ENCODE measurements around the gene GLT1D1.

GLT1D1 gene

GRCh38 chr12:128966203-128966810 lies 113.0 kb downstream of the GLT1D1 start:
- DNase-seq (ENCODE audit: low spot score) = no peak

DNA sequence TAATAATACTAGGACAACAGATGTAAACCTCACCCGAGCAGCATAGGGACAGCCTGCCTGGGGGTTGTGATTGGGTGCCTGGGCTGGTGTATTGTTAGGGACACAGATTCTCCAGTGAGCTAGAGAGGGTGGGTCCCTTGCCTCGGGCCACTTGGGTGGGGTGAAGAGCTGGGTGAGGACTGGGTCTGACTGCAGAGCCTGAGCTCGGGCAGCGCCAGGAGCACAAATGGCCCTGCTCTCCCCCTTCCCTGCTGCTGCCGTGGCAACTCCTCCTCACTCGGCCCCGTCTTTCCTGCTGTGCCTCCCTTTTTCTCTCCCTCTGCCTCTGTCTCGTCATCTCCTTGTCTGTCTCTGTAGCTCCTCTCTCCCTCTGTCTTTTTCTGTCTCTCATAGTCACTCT lies 115.4 kb downstream of the GLT1D1 start:
- no peak for DNase-seq (ENCODE audit: low spot score)

DNA sequence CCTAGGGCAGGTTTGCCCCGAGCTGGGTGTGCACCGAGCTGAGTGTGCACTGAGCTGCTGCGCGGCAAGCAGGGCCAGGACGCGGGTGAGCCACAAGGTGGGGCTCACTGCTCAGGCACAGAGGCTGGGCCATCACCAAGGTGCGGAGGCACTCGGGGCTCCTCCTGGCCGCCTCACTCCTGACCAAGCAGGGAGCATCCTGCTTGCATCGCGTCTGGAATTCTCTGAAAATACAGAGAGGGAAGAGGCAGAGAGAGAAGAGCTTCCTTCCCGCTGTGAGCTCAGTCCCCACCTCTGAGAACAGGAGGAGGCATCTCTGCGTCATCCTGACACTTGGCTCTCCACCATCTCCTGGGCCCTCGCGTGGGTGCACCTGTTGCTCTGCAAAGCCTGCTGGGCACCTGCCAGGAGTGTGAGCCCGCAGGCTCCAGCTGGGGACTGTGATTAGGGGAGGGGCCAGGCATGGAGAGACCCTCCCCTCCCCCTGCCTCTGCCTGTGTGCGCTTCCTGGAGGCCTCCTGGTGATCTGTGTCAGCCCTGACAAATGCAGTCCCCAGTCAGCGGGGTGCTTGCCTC lies 116.3 kb downstream of the GLT1D1 start:
- peak; percentile 11 for DNase-seq (ENCODE audit: low spot score)

GRCh38 chr12:128970110-128970509 lies 116.8 kb downstream of the GLT1D1 start:
- DNase-seq (ENCODE audit: low spot score) = no peak

DNA sequence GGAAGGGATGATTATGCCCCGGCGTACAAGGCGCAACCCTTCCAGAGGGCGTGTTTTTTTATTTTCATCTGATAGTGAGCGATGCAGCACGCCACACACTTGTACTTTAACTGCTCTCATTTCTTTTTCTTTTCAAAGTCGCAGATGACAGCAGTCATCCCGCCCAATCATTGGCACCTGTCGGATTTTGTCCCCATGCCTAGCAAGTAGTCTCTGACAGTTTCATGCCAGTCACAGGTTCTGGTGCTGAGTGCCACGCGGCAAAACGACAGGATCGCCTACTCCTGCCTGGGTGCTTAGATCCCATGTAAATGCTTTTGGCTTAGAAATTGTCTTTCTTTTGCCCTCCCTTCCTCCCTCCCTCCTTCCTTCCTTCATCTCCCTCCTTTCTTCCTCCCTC lies 117.7 kb downstream of the GLT1D1 start:
- DNase-seq (ENCODE audit: low spot score) = no peak

- DNase-seq (ENCODE audit: low spot score) = no peak
These were observed 118.5 kb downstream of the GLT1D1 start for GRCh38 chr12:128971802-128972201.

GRCh38 chr12:128973883-128974681 lies 120.8 kb downstream of the GLT1D1 start:
- DNase-seq (ENCODE audit: low spot score) = no peak

GRCh38 chr12:128974881-128975280 lies 121.6 kb downstream of the GLT1D1 start:
- no peak for DNase-seq (ENCODE audit: low spot score)

- peak; percentile 9 for DNase-seq (ENCODE audit: low spot score)
These were observed 123.0 kb downstream of the GLT1D1 start for GRCh38 chr12:128976120-128976738.

DNA sequence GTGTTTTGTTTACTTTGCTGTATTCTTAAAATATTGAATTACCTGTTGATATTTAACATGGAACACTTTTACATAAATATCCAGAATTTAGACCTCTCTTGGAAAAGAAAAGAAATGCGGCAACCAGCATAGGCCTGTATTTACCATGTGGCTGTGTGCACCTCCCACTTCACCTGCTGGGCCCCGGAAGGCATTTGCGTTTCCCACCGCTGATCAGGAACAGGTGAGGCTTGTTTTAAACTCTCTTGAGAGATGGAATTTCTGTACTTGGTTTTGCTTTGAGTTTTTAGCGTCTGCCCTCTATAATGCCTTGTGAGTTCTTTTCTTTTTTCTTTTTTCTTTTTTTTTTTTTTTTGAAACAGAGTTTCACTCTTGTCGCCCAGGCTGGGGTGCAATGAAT lies 124.2 kb downstream of the GLT1D1 start:
- no peak for DNase-seq (ENCODE audit: low spot score)

- DNase-seq (ENCODE audit: low spot score) = no peak
These were observed 124.8 kb downstream of the GLT1D1 start for GRCh38 chr12:128978067-128978466.

- no peak for DNase-seq (ENCODE audit: low spot score)
These were observed 127.3 kb downstream of the GLT1D1 start for GRCh38 chr12:128980623-128981022.

DNA sequence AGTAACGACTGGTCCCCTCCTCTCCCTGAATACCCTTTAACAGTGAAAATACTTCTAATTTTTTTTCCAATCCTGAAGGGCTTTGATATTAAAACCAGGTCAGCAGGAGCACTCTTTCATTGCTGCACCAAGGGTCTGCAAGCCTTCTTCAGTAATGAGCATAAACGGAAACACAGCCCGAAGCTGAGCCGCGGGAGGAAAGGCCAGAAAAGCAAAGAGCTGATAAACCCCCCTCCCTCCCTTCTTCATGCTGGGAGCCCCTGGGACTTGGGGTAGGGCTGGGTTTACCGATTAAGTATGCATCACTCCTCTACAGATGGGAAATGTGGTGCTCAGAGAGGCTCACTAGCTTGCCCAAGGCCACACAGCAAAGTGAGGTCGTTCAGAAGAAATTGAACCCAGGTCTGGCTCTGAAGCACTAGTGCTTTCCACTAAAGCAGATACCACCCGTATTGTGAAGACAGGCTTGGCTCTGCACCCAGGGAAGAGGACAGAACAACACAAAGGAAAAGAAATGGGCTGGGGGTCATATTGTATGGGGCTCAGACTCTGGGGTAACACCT lies 128.8 kb downstream of the GLT1D1 start:
- DNase-seq (ENCODE audit: low spot score) = no peak

DNA sequence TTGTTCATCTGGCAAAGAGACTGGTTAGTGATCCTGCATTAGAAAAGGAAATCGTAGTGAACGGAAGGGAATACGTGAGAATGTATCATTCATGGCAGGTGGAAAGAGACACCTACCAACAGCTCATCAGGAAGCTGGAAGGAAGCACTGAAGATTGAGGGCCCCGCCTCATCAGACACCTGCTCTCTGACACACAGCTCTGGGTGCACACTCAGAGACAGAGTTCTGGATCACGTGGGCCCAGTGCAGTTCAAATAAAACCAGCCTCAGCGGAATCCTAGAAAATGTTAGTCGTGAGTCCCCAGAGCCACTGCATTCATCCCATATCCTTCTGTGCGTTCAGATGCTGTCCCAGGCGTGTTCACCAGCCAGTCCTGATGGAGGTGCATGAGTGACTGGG lies 129.7 kb downstream of the GLT1D1 start:
- no peak for DNase-seq (ENCODE audit: low spot score)

DNA sequence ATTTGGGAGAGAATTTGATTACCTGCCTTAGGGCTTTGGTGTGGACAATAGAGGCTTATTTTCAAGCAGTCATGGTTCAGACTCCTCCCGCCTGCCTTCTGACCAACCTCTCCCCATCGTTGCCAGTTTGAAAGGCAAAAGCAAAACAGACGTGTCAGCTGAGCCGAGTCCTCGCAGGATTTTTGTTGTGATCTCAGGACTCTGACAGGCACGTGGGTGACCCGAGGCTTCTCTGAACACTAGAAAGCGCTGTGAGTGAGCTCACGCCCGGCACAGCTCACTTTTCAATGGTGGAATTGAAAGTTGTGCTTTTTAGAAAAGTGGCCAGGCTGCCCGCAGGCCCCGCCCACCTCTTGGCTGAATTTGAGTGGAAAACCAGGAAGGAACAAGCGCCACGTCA lies 130.1 kb downstream of the GLT1D1 start:
- DNase-seq (ENCODE audit: low spot score) = no peak

DNA sequence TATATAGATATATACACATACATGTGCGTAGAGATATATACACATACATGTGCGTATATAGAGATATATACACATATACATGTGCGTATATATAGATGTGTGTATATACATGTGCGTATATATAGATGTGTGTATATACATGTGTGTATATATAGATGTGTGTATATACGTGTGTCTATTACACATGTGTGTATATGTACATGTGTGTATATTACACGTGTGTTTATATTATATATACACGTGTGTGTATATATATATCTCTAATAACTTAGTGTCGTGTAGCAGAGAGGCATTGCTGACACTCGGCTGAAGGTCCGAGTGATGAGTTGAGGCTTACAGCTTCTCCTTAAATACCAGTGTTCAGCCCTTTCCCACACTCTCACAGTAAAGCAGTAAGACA lies 133.7 kb downstream of the GLT1D1 start:
- no peak for DNase-seq (ENCODE audit: low spot score)

DNA sequence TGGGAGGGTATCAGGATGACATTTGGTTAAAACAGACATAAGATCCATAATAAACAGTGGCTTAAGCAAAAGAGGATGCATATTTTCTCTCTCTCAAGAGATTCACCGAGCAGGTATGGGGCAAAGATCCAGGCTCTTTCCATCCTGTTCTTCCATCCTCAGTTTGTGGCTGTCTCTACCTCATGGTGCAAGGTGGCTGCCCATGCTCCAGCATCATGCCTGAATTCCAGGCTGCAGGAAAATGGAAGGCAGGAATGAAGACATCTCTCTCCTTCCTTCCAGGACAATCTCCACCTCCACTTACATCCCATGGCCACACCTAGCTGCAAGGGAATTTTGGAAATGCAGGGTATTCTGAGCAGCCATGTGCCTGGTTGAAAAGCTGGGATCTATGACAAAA lies 136.0 kb downstream of the GLT1D1 start:
- no peak for DNase-seq (ENCODE audit: low spot score)

GRCh38 chr12:128991716-128992115 lies 138.4 kb downstream of the GLT1D1 start:
- DNase-seq (ENCODE audit: low spot score) = no peak

- no peak for DNase-seq (ENCODE audit: low spot score)
These were observed 138.8 kb downstream of the GLT1D1 start for GRCh38 chr12:128992116-128992515.

GRCh38 chr12:128992550-128992949 lies 139.3 kb downstream of the GLT1D1 start:
- DNase-seq (ENCODE audit: low spot score) = no peak

DNA sequence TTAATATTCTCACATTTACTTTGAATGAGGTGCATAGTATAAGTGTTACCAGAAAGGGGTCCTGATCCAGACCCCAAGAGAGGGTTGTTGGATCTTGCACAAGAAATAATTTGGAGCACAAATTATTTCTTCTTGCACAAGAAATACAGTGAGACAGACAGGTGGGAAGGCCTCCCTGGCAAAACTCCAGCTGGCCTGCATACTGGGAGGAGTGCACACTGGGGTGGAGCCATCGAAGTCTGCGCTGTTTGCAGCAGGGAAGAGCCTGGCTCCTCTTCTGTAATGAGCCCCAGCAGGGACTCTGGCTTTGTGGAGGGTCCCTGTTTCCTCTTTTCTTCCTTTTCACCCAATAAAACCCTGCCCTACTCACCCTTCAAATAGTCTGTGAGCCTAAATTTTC lies 141.6 kb downstream of the GLT1D1 start:
- DNase-seq (ENCODE audit: low spot score) = no peak

DNA sequence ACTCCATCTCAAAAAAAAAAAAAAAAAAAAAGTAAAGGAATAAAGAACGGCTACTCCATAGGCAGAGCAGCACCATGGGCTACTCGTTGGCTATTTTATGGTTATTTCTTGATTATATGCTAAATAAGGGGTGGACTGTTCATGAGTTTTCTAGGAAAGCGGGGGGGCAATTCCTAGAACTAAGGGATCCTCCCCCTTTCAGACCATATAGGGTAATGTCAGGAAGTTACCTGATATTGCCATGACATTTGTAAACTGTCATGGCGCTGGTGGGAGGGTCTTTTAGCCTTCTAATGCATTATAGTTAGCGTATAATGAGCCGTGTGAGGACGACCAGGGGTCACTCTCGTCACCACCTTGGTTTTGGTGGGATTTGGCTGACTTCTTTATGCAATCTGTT lies 142.3 kb downstream of the GLT1D1 start:
- no peak for DNase-seq (ENCODE audit: low spot score)

GRCh38 chr12:129001826-129002225 lies 148.5 kb downstream of the GLT1D1 start:
- no peak for DNase-seq (ENCODE audit: low spot score)

Data from pons (tissue), 1 donor.